Cardiac septum (tissue), 1 donor: ENCODE measurements around the gene C1orf21. TPM values are rescaled to one million over a fixed set of nuclear protein-coding genes. Genes with fewer than 3 reads are reported as not detected.

Source experiments
- DNase-seq: peaks from one replicate; pipeline ENCODE4 v3.0.0-alpha.2; 2020; ENCODE audit warnings: low spot score
- intact Hi-C: fragments of 100-400 bp; cut with DNase I; formaldehyde crosslinking; loops from one replicate; pipeline ENCODE4 v1.14.0; 2022
- total RNA-seq: library from RNA; stranded (reverse); fragmentation: NEBNext Ultra II Directional; extraction: Animal tissue kit (Norgen Biotek cat#: 25700); gene quantifications from one replicate; pipeline ENCODE4 v1.2.1, GENCODE V29; 2021
- donor health status: DM: no; HTN: no; CAD: no.

C1orf21 gene
- total RNA-seq, 1 donor from 2014 or later = 93.6 TPM

DNA sequence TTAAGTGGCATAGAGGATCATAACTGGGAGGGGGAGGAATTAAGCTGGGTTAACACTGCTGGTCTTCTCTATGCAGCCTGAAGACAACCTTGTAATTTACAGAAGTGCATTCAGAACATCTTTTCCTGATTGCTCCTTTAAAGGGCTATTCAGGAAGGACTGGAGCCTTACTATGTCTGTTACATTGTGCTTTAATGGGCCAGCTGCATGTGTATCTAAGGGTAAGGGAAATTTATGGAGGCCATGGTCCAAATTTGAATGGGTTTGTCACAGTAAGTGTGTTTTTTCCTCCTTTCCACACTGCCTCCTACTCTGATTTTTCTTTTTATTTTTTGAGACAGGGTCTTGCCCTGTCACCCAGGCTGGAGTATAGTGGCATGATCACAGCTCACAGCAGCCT, 19.6 kb downstream of the C1orf21 start:
- intact Hi-C loops = no loop called here
- no peak for DNase-seq

- intact Hi-C loops = no loop called here
- DNase-seq = no peak
These were observed 21.1 kb downstream of the C1orf21 start for GRCh38 chr1:184407816-184408510.

DNA sequence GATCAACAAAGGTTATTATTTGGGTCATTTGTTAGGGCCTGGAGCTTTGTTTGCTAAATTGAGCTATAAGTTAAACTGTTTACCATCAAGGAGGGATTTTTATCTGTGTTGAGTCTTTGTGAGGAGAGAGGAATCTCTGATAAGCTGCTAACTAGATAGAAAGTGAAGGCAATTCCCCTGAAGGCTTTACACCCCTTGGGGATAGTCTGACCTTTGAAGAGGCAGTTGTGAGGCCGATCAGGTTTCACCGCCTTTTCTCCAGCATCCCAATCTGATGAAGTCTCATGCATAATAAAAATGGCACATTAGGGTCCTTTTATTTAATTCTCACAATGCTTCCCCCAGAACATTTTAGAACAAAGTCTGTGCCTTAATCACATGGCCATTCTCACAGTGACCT, 21.8 kb downstream of the C1orf21 start:
- no peak for DNase-seq
- intact Hi-C loops = no loop called here

- DNase-seq = no peak
- intact Hi-C loops = no loop called here
These were observed 22.2 kb downstream of the C1orf21 start for GRCh38 chr1:184409011-184409410.

DNA sequence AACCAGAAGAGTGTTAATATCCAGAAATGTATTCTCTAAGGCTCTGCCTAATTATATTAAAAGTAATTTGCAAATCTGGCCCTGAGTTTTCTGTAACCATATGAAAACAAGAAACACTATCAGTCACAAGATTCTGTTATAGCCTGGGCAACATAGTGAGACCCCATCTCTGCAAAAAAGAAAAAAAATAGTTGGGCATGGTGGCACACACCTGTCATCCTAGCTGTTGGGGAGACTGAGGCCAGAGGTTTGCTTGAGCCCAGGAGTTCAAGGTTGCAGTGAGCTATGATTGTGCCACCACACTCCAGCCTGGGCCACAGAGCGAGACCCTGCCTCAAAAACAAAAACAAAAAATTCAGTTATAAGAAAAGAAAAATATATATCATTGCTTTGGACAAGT, 25.6 kb downstream of the C1orf21 start:
- DNase-seq = no peak
- intact Hi-C loops = no loop called here

GRCh38 chr1:184416481-184416880, 29.7 kb downstream of the C1orf21 start:
- intact Hi-C loops = no loop called here

GRCh38 chr1:184416946-184417345, 30.1 kb downstream of the C1orf21 start:
- intact Hi-C loops = no loop called here
- no peak for DNase-seq

More at GRCh38 chr1:184416481-184416880, 29.7 kb downstream of the C1orf21 start:
- no peak for DNase-seq

- no peak for DNase-seq
- intact Hi-C loops = no loop called here
These were observed 31.1 kb downstream of the C1orf21 start for GRCh38 chr1:184417916-184418315.

DNA sequence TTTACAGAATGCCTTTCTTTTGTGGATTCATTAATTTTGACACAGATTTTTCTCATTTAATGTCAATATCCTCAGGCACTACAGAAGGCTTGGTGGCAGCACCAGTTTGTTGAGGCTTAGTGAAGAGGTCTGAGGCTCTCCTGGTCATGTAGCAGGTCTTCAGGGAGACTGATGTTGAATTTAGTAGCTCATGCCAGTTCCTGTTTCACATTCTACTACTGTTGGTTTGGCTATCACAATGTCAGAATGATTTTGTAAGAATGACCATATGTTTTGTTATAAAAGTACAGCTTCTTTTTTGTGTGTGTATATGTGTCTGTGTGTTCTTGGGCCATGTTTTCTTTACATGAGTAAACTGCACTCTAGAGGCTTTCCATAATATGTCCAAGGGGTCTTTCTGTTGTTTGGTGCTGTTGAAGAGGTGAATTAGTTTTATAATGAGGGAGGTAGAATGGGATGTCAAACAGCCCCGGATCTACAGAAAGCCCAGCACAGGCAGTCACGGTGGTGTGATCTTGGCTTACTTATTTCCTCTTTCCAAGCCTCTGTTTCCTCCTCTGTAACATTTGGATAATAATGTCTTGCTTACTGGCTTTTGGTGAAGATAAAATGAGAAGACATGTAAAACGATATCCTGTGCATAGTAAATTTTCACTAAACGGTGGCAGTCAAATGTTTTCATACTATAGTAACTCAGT, 32.0 kb downstream of the C1orf21 start:
- intact Hi-C loops = no loop called here
- no peak for DNase-seq

GRCh38 chr1:184419350-184420161, 32.7 kb downstream of the C1orf21 start:
- intact Hi-C loops = no loop called here
- DNase-seq = no peak

GRCh38 chr1:184422490-184423233, 35.8 kb downstream of the C1orf21 start:
- intact Hi-C loops = no loop called here
- no peak for DNase-seq

DNA sequence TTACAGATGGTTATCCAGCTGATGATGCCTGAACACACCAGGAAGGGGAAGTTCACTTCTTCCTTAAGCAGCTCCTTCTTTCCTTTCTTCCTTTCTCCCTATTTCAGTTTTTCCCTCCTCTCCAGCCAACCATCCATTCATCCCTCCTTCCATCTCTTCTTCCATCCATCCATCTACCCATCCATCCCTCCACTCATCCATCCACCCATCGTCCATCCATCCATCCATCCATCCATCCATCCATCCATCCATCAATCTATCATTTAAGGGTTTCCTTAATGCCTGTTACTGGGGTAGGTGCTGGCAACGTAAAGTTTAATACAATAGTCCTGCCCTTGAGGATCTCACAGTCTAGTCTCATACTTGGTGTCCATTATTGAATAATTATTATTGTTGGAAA, 36.8 kb downstream of the C1orf21 start:
- DNase-seq = no peak
- intact Hi-C loops = no loop called here

DNA sequence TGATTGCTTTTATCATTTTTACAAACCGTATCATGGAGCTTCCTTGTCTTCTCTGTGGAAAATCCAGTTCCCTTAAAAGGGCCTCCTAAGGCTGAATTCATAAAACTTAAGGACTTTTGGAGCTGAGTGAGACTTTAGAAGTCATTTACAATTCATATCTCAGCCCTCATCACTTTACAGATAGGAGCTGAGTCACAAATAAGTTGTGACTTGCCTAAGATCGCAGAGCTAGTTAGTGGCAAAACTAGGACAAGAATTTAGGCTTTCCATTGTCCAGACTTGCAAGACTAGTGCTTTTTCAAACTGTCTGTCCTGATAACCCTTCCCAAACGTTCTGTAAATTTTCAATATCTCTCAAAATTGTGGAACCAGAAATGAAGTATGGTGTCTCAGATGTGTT, 37.3 kb downstream of the C1orf21 start:
- DNase-seq = no peak
- intact Hi-C loops = no loop called here

GRCh38 chr1:184424945-184425344, 38.1 kb downstream of the C1orf21 start:
- intact Hi-C loops = no loop called here
- no peak for DNase-seq

DNA sequence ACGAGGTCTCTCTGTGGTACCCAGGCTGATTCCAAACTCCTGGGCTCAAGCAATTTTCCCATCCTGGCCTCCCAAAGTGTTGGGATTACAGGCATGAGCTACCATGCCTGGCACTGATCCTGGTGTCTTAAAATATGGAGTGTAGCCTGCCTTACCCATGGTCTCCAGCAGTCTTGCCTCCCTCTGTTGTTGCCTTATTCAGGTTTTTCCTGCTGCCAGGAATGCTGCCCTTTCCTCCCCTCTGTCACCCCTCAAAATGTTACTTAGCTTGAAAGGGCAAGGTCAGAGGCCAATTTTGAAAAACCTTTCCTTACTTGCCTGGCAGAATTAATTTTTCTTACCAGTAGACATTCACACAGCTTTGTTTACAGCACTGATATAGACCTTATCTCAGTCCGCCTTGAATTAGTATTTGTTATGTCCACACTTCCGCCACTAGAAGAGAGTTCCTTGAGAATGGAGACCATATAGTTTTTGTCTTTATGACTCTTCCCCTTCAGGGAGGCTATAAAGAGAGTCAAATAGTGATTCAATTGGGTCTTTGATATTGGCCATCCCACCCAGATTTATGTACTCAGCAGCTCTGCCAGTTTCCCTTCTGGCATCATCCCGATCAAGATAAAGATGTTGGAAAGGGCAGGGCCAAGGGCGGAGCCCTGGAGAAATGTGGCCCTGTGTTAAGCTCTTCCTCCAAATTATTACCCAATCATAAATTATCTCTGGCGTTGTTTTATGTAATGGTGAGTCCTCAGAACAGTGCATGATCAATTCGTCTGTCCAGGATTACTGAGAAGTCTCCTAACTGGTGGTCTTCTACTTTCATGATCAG, 38.8 kb downstream of the C1orf21 start:
- DNase-seq = no peak
- intact Hi-C loops = no loop called here

GRCh38 chr1:184426278-184426674, 39.4 kb downstream of the C1orf21 start:
- no peak for DNase-seq
- intact Hi-C loops = no loop called here

GRCh38 chr1:184427722-184428121, 40.9 kb downstream of the C1orf21 start:
- intact Hi-C loops = no loop called here
- no peak for DNase-seq

- no peak for DNase-seq
- intact Hi-C loops = no loop called here
These were observed 41.8 kb downstream of the C1orf21 start for GRCh38 chr1:184428604-184429003.

DNA sequence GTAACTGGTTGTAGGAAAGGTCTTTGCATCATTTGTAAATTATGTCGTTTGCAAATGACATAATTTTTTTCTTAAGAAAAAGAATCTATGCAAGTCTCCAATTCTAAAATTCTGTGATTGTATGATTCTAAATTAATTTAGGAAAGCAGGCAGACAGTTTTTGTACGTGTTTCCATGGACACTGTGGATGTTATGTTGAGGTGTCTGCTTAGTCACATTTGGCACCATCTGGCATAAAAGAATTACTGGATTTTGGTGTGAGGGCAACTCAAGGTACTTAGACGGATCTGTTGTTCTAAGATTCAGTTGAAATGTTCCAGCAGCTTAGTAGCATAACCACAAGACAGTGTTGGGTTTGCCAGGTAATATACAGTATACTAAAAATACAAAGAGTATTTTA, 42.5 kb downstream of the C1orf21 start:
- intact Hi-C loops = no loop called here
- no peak for DNase-seq
